Inferior parietal cortex (tissue), 1 donor: Measurements from ENCODE around the gene SDC4.
A peak's percentile ranks its signal among the peaks of the same experiment; 100 is the strongest.

Experiments
- DNase-seq: peaks from one replicate; pipeline ENCODE4 v3.0.0-alpha.2; 2016; ENCODE audit errors: extremely low spot score

SDC4 gene

DNA sequence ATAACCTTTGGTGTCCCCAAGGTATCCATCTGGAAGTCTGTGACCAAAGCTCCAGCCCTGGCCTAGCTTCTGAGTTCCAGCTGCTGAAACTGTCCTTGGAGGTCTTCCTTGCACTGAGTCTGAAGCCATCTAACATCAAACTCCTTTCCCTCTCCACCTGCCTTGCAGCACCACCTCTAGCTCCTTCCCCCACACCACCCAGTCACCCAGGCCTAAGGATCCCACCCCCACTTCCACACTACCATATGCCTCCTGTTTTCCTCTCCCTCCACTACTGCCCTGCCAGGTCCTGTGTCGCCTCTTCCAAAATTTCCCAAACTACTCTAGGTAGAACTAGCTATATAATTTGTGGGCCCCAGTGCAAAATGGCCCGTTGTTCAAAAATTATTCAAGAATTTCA is 29.3 kb downstream of the SDC4 start:
- DNase-seq, result no peak

DNA sequence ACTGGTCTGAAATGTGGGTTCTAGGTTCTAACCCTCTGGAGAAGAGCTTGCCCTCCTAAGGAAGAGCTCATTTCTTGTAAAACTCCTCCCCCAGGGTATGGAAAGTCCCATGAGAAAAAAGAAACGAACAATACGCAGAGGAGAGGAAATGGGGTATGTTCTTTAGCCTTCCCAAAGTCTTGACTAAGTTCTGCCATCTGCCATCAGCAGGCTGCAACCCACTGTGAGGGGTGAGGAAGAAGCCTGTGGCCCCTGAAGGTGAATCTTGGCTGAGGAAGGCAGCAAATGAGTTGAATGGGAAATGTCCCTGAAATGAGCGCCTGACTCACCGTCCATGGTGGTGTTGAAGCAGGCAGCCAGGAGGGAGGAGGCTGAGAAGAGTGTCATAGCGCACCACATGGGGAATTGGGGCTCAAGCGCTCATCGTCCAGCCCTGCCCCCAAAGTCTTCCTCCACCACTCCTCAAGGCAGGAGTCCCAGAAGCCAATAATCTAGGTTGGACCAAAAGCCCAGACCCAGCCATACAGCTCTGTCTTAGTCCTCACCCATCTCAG is 29.8 kb downstream of the SDC4 start:
- DNase-seq, result no peak

DNA sequence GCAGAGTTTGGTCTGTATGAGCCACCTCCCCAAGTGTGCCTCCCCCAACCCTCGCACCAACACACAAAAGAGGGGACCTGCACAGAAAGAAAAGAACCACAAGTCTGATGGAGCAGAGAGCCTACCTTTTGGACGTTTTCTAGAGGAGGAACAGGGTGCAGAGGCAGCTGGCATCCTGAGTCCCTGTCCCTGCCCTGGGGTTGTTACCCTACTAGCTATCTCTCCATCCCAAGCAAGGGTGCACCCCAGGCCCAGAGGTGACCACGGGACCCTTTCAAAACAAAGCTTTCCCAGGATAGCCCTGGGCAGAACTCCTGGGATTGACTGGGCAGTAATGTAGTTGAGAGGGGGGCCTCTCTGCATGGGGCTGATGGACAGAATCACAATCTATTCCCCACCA is 30.4 kb downstream of the SDC4 start:
- DNase-seq, result no peak

DNA sequence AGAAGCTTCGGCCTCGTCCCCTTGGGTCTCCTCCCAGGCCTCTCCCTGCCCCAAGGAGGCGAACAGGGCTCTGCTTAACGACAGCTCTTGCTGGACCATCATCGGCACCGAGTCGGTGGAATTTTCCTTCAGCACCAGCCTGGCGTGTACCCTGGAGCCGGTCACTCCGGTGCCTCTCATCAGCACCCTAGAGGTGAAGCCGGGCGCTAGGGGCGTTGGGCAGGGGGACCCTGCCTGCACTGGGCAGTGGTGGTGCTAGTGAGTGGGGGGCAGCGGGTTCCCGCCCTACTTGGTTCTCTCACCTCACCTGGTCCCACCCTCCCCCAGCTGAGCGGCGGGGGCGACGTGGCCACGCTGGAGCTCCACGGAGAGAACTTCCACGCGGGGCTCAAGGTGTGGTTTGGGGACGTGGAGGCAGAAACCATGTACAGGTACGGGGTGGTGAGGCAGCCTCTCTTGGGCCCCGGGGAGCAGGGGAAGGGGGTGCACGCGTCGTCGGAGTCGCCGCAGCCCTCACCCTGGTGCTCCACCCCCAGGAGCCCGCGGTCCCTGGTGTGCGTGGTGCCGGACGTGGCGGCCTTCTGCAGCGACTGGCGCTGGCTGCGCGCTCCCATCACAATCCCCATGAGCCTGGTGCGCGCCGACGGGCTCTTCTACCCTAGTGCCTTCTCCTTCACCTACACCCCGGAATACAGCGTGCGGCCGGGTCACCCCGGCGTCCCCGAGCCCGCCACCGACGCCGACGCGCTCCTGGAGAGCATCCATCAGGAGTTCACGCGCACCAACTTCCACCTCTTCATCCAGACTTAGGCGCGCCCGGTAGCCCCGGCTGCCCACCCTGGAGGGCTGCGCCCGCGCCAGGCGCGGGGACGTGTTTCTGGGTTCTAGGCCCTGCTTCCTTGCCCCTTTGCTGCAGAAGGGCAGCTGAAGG is 31.8 kb downstream of the SDC4 start:
- no peak for DNase-seq

DNA sequence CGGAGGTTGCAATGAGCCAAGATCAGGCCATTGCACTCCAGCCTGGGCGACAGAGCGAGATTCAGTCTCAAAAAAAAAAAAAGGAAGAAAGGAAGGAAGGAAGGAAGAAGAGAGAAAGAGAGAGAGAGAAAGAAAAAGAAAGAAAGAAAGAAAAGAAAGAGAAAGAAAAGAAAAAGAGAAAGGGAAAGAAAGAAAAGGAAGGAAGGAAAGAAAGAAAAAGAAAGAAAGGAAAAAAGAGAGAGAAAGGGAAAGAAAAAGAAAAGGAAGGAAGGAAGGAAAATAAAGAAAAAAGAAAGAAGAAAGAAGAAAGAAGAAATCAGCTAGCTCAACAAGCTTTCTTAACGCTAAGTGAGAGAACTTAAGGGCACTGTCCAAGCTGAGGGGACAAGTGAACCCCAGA is 32.6 kb downstream of the SDC4 start:
- no peak for DNase-seq

DNA sequence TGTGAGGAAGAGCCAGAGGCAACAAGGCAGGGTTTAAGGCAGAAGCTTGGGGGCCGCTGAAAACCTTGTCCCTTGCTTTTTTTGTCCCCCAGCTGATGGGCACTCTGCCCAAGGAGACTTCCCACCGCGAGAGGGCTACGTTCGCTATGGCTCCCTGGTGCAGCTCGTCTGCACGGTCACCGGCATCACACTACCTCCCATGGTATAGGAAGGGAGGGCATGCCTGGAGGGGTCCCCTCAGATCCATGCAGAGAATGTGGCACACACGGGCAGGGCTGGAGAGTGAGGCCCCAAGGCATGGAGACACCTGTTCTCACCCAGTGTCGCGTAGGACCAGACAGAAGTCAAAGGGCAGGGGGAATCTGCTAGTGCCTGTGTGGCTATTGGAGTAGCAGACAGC is 34.3 kb downstream of the SDC4 start:
- DNase-seq, result no peak

DNA sequence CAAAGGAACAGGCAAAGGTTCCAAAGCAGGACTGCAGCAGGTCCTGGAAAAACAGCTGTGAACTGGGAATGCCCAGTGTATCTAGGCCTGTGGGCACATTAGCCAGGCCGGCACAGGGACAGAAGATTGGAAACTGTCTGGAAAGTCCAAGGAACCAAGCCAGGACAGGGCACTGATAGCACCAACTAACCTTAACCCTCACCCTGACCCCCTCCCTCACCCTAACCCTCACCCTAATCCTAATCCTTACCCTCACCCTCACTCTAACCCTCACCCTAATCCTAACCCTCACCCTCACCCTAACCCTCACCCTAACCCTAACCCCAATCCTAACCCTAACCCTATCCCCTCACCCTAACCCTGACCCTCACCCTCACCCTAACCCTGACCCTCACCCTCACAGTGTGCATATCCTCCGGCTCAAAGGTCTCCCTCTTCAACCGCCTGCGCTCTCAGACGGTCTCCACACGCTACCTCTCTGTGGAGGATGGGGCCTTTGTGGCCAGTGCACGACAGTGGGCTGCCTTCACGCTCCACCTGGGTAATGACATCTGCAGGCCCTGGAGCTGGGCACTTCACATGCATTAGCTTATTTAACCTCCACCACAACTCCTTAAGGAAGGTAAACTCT is 35.0 kb downstream of the SDC4 start:
- no peak for DNase-seq

DNA sequence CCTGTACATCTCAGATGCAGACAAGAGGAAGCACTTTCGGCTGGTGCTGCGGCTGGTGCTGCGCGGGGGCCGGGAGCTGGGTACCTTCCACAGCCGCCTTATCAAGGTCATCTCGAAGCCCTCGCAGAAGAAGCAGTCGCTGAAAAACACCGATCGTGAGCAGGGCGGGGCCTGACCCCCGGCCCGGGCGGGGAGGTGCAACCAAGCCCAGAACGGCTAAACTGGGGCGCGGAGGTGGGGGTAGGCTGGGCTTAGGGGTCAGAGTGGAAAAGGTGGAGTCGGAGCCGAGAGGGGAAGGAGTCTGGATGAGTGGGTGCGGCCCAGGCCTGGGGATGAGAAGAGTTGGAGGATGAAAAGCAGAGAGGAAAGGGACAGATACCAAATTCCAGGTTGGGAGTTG is 36.0 kb downstream of the SDC4 start:
- DNase-seq, result no peak

DNA sequence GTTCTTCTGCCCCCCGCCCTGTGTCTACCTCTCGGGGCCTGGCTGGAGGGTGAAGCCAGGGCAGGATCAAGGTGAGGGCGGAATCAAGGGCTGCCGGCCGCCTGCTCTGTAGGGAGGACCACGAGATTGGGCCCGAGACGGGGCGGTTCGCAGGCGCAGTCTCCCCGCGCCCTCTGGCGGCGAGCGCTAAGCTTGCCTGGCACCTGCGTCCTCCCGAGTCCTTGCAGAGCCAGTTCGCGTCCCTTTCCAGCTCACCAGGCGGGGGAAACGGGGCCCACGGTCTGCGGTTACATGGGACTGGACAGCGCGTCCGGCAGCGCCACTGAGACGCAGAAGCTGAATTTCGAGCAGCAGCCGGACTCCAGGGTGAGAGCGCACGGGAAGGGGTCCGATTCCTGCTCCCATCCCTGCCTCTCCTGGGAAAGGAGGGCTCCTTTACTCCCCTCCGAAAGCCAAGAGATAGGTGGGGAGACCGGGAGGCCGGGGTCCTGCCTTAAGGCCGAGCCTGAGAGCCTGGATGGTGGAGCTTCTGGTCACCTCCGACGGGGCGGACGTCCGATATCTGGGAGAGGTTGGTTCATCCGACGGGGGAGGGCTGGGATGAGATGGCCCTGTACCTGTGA is 36.5 kb downstream of the SDC4 start:
- DNase-seq, result peak; percentile 37

DNA sequence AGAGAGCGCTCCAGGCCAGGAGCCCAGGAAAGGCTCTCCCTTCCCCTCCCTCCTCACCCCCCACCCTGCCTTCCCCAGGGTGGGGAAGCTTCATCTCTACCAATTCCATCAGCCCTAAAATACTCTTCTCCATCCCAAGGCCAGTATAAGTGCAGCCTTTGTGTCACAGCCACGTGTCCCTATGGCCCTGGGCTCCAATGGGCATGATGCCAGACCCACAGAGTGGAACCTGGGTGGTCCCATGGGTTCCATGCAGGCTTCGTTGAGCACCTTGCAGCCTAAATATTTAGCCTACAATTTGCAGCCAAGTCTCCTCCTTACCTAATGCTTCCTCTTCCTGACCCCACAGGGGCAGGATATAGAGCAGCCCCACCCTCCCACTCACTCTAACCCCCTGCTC is 39.1 kb downstream of the SDC4 start:
- no peak for DNase-seq

DNA sequence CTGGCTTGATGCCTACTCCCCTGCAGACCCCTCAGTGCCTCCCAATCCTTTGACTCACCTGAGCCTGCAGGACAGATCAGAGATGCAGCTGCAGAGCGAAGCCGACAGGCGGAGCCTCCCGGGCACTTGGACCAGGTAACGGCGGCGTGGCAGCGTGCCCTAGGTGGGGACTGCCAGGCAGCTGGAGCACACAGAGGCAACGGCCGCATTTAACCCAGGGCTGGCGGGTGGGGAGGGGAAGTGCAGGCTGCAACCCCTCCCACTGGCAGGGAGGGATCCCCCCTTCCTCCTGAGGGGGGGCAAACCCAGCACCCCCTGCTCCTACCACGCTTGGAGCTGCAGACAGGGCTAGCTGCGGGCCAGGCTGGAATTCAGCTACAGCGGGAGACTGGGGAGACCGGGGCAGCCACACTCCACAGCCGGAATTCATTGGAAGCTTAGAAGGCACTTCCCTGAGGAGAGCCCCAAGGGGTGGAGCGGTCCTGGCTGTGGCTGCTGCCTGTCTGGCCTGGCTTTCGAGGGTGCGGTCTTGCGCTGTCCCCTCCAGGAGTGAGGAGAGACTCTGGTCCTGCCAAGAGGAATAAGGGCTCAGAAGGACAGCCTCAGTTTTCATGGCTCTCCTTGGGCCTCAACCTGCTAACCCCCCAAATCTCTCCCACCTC is 40.0 kb downstream of the SDC4 start, which contains the start of gene MATN4:
Gene MATN4, minus strand, starts transcription at position 183 of the 662 bp plus-strand sequence. CDS start 2,717 bp downstream, outside the sequence.
- no peak for DNase-seq

DNA sequence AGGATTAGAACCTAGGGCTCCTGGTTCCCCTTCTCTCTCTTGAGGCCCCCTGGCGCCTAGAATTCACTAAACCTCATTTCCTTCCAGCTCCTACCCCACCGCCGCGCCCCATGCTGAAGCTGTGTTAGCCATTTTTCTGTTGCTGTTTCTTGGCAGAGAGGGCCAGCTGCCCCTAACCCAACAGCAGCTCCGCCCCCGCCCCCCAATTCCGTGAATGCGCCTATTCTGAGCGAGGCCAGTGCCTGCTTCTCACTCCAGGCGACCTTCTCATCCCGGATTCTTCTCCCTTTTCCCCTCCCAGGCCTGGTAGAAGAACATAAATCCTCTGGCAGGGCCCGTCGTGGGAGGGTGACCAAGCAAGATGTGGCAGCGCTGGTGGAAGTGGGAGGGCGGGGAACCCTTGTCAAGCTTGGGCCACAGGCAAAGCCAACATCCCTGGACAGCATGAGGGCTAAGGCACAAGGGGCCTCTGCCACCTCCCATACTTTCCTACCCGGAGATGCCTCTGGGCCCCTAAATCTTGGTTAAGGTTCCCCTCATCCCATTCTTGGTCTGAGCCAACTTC is 41.1 kb downstream of the SDC4 start:
- no peak for DNase-seq

DNA sequence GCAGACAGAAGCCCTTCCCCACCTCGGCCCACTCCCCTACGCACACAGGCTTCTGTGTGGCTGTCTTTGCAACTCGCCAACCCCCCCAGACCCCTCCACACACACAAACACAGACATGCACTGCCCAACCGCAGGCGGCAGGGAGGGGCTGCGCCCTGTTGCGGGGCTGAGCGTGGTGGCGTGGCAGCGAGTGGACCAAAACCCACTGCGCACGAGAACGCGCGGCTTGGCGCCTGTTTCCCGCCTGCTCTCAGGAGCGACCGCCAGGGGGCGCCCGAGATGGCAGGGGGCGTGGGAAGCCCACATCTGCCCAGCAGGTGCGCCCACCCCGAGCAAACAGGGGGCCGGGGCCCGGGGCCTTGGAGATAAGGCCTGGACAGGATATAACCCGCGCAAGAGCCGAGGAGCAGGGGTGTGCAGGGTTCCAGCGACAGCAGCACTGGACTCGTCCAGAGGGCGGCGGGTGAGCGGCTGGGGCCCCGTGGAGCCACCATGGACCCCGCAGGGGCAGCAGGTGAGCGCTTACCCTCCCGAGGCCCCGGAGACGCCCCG is 41.7 kb downstream of the SDC4 start, which contains the start of gene RBPJL:
Gene RBPJL, plus strand, starts transcription at position 410 of the 552 bp plus-strand sequence. Its CDS starts 83 bp downstream, at position 493.
- DNase-seq, result no peak

DNA sequence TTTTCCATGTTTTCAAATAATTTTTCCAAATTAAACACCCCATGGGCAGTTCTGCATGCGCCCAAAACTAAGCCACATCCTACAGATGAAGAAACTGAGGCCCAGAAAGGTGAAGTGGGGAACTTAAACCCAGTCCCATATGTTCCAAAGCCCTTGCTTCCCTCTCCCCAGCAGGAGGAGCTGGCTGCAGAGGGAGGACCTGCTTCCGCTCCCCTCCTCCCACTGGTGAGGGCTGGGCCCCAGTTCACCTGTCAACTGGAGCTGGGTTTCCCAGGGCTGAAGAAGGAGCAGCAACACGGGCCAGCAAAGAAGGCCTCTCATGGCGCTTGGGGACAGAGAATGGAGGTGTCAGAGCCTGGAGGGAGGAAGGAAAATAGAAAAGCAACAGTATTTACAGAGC is 43.0 kb downstream of the SDC4 start:
- DNase-seq, result no peak

DNA sequence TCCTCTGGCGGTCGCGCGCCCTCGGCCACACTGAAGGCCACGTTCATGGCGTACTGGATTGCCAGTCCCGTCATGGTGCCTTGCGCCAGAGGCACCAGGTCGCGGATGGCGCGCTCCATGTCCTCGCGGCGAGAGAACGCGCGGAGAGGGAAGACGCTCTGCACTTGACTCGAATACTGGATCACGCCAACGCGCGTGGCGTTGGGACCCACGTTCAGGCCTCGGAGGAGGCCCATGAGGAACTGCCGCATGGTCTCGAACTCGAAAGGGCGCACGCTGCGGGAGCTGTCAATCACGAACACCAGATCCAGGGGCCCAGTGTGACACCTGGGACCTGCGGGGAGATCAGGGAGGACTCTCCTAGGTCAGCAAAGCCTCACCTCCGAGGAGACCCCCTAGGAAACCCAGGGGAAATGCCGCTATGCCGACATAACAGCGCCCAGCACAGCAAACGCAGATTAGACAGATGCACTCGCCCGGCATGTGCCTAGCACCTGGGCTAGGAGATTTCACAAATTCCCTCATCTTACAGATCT is 43.7 kb downstream of the SDC4 start:
- DNase-seq, result no peak

DNA sequence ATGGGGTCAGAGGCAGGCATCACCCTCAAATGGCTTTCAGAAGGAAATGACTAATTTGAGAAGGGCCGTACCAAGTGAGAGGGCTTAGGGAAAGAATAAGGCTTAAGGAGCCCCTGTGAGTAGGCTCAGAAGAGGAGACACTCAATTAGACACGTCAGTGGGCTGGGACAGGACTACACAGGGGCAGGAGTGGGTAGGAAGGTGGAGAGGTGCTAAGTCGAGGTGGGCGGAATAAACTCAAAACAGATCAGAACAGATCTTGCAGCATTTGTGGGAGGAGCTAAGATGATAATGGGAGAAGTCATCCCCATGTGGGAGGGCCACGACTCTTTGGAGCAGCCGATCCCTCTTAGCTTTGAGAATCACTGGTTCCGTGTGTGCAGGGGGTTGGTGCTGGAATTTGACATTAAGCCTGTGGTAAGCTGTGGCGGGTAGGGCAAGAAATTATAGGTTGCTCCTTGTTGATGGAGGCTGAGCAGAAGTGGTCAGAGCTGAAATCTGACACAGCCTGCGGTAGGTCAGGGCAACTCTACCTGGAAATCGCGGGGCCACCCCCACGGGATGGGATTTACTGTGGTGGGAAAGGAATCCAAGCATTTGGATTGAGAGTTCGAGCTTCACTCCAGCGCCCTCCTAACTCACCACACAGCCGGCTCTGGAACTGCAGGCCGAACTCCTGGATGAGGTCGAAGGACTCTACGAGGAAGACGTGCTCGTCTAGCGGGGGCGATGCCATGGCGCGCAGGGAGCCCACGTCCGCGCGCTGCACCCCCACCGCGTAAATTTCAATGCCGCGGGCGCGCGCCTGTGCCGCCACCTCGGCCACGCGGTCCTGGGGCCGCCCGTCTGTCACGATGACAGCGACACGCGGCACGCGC is 44.4 kb downstream of the SDC4 start:
- DNase-seq, result no peak

DNA sequence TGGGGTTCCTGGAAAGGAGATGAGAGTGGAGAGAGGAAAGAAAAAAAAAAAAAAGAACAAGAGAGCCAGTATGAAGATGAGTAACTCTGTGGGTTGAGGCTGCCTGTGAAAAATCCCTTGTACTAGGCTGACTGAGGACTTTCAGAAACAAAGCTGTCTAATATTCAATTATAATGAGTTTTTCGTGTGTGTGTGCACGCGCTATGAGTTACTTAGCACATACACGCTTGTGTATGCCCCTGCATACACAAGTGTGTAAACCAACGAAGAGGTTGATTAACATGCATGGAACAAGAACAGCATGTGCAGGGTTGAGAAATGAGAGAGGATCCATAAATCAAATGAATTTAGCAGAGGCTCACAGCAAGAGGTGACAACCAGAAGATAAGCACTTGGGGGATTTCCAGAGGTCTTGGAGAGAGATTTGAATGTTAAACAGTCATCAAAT is 46.4 kb downstream of the SDC4 start:
- DNase-seq, result no peak

DNA sequence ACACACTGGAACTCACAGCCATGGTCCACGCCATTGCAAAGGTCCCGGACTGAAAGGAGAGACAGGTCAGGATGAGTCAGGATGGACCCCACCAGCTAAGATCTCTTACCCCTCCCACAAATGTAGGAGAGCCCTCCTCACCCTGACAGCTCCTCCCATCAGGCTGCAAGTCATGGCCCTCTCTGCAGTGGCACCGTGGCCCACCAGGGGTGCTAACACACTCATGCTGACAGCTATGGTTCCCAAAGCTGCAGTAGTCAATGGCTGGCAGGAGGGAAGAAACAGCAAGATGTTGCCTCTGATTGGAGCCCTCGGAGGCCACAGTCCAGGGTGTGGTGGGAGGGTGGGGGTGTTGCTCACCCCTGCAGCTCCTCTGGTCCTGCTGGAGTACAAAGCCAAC is 47.3 kb downstream of the SDC4 start:
- no peak for DNase-seq

DNA sequence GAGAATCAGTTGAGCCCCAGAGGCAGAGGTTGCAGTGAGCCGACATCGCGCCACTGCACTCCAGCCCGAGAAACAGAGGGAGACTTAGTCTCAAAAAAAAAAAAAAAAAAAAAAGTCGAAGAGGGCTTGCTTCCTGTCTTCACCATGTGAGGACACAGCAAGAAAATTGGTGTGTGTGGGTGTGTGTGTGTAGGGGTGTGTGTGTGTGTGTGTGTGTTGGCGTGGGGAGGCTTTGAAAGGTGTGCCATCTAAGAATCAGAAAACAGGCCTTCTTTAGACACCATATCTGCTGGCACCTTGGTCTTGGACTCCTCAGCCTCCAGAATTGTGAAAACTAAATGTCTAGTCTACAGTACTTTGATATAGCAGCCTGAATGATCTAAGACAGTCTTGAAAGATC is 48.4 kb downstream of the SDC4 start:
- DNase-seq, result no peak
